K562 (cell line): ENCODE results near the gene MAP3K12. TPM values are rescaled to one million over a fixed set of nuclear protein-coding genes. Genes with fewer than 3 reads are reported as not detected.

Experiments used
- ATF4 ChIP-seq: fragments of 450-650 bp; formaldehyde crosslinking; IDR thresholded peaks from 2 replicates; pipeline ENCODE4 v1.4.0; 2022; ENCODE audit warnings: mild to moderate bottlenecking, moderate library complexity
- CBX8 ChIP-seq: fragments of 200-600 bp; sonication (generic); IDR thresholded peaks from 2 replicates; pipeline ENCODE4 v1.6.1; 2012; ENCODE audit warnings: borderline replicate concordance, mixed run types, low read depth, mild to moderate bottlenecking, moderate library complexity, mixed read lengths, low read length, control low read depth, inconsistent platforms; ENCODE audit not compliant: poor library complexity, severe bottlenecking; ENCODE audit errors: extremely low read depth
- EGR1 ChIP-seq: fragments of 450-650 bp; conservative IDR thresholded peaks from 2 replicates; pipeline ENCODE4 v1.6.1; 2017; ENCODE audit warnings: mild to moderate bottlenecking
- FOXJ2 ChIP-seq: fragments of 200-800 bp; sonication (Bioruptor generic); IDR thresholded peaks from 2 replicates; pipeline ENCODE4 v1.6.1; 2016; ENCODE audit warnings: missing genetic modification characterization, missing compliant biosample characterization
- HDAC3 ChIP-seq: fragments of 450-650 bp; IDR thresholded peaks from 2 replicates; pipeline ENCODE4 v1.6.1; 2018; ENCODE audit warnings: borderline replicate concordance, mild to moderate bottlenecking, moderate library complexity; ENCODE audit not compliant: partially characterized antibody
- IRF2 ChIP-seq: sonication (generic); formaldehyde crosslinking; IDR thresholded peaks from 2 replicates; pipeline ENCODE4 v1.8.1; 2022; ENCODE audit warnings: mild to moderate bottlenecking, missing genetic modification reagents
- KLF13 ChIP-seq: fragments of 450-650 bp; IDR thresholded peaks from 2 replicates; pipeline ENCODE4 v1.6.1; 2016; ENCODE audit warnings: missing genetic modification characterization, low read depth, mild to moderate bottlenecking, missing compliant biosample characterization, moderate library complexity, borderline replicate concordance
- NR3C1 ChIP-seq: sonication (generic); formaldehyde crosslinking; IDR thresholded peaks from 2 replicates; pipeline ENCODE4 v1.8.1; 2022; ENCODE audit warnings: missing genetic modification reagents
- NUFIP1 ChIP-seq: fragments of 450-650 bp; IDR thresholded peaks from 2 replicates; pipeline ENCODE4 v1.6.1; 2018; ENCODE audit not compliant: partially characterized antibody
- PKNOX1 ChIP-seq: fragments of 450-650 bp; IDR thresholded peaks from 2 replicates; pipeline ENCODE4 v1.6.1; 2016
- RBM17 ChIP-seq: fragments of 200-400 bp; formaldehyde crosslinking; IDR thresholded peaks from 2 replicates; pipeline ENCODE4 v1.6.1; 2017; ENCODE audit warnings: low read depth, mild to moderate bottlenecking, low read length, borderline replicate concordance
- RUNX1 ChIP-seq: sonication (generic); IDR thresholded peaks from 2 replicates; pipeline ENCODE4 v1.6.1; 2016; ENCODE audit warnings: antibody characterized with exemption, low read depth
- ZNF146 ChIP-seq: IDR thresholded peaks from one replicate; pipeline ENCODE4 v1.6.1; 2018; ENCODE audit warnings: missing compliant biosample characterization; ENCODE audit not compliant: unreplicated experiment
- ZNF407 ChIP-seq: fragments of 450-650 bp; IDR thresholded peaks from 2 replicates; pipeline ENCODE4 v1.6.1; 2016; ENCODE audit warnings: low read depth
- ZNF584 ChIP-seq: fragments of 200-800 bp; sonication (Bioruptor generic); IDR thresholded peaks from 2 replicates; pipeline ENCODE4 v1.6.1; 2016; ENCODE audit warnings: low read depth, mild to moderate bottlenecking, missing genetic modification characterization, missing compliant biosample characterization
- polyA plus RNA-seq, 8 experiments: library from polyadenylated mRNA; depleted of rRNA in 4 of 8; stranded (reverse) in 5 of 8; unstranded in 3 of 8; fragments of >200 nt; fragmentation: Nextera tagmentation in 2 of 8; fragmentation: Illumina TruSeq in 1 of 8; extraction: Ambion mirVana in 2 of 8; extraction: Trizol in 1 of 8; gene quantifications; 2 replicates each; pipeline versions ENCODE4 v1.2.1 to v1.2.3, GENCODE V29; 2011 to 2014; ENCODE audit warnings: inconsistent platforms in 1 of 8, missing spikeins in 1 of 8
- total RNA-seq, 7 experiments: library from RNA; depleted of rRNA in 6 of 7; stranded (reverse); fragments of >200 nt in 6 of 7; fragmentation: Illumina TruSeq in 2 of 7; extraction: Trizol in 2 of 7; gene quantifications; 2 replicates each; pipeline versions ENCODE4 v1.2.1 to v1.2.3, GENCODE V29; 2011 to 2021; ENCODE audit warnings: low replicate concordance in 1 of 7

The MAP3K12 gene
- total and polyA plus RNA-seq, 9 of the 15 experiments (the other 6 are each of a cell fraction or from before 2014, with no cell fraction given): 0.10 to 2.4 (median 1.6) TPM

GRCh38 chr12:53499266-53500141 is at the start of gene MAP3K12 (continued):
- TF ChIP-seq ZNF407 (no peak), IRF2 (no peak), EGR1 (peak; percentile 13; the same call in 1 of the 2 replicates), FOXJ2 (no peak), RUNX1 (no peak), ZNF146 (no peak), KLF13 (tag) (no peak), NR3C1 (no peak), ZNF584 (CRISPR knock-in tag) (no peak), PKNOX1 (no peak), RBM17 (no peak), CBX8 (no peak), HDAC3 (no peak), NUFIP1 (no peak), ATF4 (CRISPR knock-in tag) (no peak)
